Mesangial cell (primary cell): ENCODE data around the gene MARCHF3. TPM values are rescaled to one million over a fixed set of nuclear protein-coding genes. Genes with fewer than 3 reads are reported as not detected.

Source experiments
- total RNA-seq: library from RNA; depleted of rRNA; stranded (reverse); fragments of >200 nt; gene quantifications from 2 replicates; pipeline ENCODE4 v1.2.3, GENCODE V29; 2015

MARCHF3 gene, protein sequence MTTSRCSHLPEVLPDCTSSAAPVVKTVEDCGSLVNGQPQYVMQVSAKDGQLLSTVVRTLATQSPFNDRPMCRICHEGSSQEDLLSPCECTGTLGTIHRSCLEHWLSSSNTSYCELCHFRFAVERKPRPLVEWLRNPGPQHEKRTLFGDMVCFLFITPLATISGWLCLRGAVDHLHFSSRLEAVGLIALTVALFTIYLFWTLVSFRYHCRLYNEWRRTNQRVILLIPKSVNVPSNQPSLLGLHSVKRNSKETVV
- total RNA-seq, result 1.5 and 3.1 TPM in 2 replicates

DNA sequence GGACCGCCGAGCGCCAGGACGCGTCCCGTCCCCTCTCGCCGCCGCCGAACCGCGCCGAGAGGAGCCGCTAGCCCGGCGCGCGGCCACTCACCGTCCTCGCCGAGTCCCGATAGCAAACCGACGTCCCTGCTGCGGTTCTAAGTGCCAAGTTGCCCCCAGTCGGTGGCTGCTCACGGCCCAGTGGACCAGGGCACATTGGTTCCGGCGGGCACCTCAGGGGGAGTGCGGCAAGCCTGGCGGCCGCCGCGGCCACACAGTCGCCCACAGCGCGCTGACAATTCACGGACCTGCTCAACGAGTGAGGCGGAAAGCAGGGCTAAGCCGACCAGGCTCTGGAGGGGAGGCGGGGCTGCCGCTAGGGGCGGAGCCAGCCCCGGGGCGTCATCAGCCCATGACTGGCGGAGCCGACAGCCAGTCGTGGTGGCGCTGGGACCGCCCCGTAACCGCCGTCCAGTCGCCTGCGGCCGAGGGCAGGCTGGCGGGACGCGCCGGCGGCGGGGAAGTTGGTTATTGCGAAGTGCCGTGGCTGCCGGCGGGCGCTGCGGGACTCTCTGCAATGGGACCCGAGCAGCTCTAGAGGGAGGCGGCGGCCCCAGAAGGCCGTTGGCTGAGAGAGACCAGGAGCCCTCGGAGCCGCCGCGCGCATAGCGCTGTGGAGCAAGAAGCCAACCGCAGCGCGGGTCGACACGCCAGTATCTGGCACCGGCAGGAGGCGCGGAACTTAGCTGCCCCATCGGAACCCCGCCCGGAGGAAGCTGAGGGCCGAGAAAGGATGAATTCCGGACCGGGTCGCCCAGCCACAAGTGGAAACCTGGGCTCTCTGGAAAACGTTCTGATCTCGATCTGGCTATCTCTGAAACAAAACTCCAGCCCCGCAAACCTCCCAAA, at the start of gene MARCHF3:
Gene MARCHF3, minus strand, starts transcription at position 300 of the 888 bp plus-strand sequence. CDS start 112,387 bp downstream, outside the sequence.

DNA sequence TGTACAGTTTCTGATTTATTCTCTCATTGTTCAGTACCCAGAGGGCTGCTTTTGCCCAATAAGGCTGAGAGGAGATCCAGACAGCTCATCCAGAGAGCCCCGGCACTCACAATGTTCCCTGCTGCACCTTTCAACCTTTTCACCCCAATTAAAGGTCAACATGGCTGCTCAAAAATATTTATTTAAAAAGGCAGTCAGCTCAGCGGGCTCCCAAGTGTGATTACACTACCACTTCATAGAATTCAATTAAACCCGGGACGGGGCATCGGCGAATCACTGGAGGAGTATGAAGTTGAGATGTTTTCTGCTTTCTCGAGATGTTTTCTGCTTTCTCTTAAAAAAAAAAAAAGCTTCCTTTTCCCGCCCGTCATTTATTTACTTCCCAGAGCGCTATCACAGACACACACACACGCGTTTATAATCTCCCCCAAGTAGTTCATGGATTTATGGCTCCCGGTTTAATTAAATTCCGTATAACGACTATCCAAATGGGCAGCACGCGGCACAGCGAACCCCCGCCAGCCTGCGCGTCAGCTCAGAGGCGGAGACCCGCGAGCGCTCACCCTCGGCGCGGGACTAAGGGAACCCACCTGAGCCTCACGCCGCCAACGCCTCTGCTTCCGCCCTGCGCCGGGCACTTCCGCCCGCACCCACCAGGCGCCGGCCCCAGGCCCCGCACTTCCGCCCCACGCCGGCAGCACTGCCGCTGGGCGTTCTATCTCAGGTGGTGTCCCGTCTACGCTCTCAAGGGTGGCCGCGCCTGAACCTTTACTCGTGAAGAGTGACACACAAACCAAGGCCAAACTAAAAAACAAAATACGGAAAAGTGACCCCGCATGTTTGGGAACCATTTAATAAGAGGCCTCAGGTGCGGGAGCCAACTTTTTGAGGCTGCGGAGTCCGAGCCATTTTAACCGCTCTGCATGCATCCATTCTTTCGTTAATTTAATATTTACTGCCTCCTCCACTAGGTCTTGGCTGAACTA, 42.8 kb upstream of the MARCHF3 start, which contains the start of gene C5orf63:
Gene C5orf63, minus strand, starts transcription at position 642 of the 986 bp plus-strand sequence. CDS start 14,507 bp downstream, outside the sequence.

Other genes with a start within 250 kb of the MARCHF3 start
- 2.3 and 2.8 TPM in 2 replicates for gene C5orf63, start 42.9 kb upstream of the MARCHF3 start, total RNA-seq